HG03432 (cell line): ENCODE results near the gene SGMS2.
A peak's percentile ranks its signal among the peaks of the same experiment; 100 is the strongest.
"Not testable (repeated sequence)": the region's sequence is repeated elsewhere in the genome, so short reads cannot be mapped to it uniquely, and the experiment has no call there.

ENCODE experiments used
- ATAC-seq: cut with Tn5 transposase; IDR thresholded peaks from one replicate; pipeline ENCODE4 v1.9.1; 2021; ENCODE audit warnings: mild to moderate bottlenecking, moderate library complexity; ENCODE audit not compliant: unreplicated experiment

SGMS2 gene

DNA sequence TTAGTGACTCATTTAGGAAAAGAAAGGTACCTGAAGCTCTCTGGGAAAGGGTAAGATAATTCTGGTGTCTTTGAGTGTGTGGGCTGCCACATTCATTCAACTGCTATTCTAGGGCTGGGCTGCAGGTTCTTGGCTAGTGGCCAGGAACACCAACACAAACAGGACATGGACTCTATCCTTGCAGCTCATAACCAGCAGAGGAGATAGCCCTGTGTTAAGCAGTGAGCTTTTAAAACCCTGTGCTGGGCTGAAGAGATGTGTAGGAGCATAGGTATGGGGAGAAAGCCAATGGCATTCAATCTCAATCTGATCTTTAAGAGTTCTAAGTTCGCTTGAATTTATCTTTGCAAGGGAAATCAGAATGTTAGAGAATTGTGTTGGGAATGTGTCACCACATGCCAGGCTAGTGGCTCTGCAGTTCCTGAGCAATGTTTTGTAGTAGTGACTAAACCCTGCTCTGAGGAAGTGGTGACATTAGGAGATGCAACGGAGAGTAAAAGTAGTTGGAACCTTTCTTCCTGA lies 39.2 kb downstream of the SGMS2 start:
- ATAC-seq, result no peak

GRCh38 chr4:107866726-107867125 lies 42.0 kb downstream of the SGMS2 start:
- ATAC-seq, result no peak

- no peak for ATAC-seq
These were observed 45.5 kb downstream of the SGMS2 start for GRCh38 chr4:107870236-107870635.

- no peak for ATAC-seq
These were observed 46.4 kb downstream of the SGMS2 start for GRCh38 chr4:107870916-107871786.

DNA sequence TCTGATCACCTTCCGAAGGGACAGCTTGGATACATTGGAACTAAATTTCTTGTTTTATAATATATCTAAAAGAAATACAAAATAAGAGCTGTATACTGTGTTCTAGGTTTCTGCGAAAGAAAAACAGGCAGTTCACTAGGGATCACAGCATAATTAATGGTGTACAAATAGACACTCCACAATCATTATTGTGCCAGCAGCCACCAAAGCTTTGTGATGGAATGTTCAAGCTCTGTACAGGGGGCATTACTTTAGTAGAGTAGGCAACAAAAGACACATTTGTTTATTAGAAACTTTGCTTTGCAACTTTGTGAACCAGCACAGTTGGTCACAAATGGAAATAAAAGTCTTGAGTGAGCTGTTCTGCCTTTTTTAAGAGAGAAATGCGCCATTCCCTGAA lies 49.3 kb downstream of the SGMS2 start:
- ATAC-seq, result no peak

DNA sequence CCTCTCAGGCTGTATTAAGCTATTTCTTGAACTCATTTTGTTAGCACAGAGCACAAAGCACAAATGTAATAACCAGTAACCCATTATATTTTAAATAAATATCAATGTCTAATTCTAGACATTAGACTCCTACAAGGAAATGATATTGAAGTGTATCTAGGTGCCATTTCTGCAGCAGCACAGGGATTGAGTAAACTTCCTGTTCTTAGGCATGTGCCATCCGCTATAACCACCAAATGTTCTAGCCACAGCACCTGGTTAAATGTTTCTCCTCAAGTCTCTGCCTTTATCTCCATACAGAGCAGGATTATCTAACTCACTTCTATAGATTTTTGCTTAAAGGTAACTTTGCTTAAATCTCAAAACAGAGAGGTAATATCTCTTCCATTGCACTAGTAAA lies 51.4 kb downstream of the SGMS2 start:
- no peak for ATAC-seq

DNA sequence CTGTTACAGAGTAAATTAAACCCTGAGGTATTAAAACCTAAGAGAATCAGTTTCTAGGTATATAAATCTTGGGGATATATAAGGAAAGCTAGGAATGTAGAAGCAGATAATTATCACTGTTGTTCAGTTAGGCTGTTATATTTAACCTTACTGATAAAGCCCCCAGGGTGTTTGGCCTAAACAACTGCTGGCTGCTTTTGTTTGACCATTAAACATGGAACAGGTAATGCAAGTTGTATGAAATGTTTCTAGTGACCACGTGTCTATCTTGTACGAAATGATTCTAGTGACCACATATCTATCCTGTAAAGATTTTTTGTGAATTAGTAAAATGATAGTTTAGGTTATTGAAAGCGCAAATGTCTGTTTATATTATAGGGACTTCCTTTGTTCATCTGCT lies 52.6 kb downstream of the SGMS2 start:
- ATAC-seq, result no peak

DNA sequence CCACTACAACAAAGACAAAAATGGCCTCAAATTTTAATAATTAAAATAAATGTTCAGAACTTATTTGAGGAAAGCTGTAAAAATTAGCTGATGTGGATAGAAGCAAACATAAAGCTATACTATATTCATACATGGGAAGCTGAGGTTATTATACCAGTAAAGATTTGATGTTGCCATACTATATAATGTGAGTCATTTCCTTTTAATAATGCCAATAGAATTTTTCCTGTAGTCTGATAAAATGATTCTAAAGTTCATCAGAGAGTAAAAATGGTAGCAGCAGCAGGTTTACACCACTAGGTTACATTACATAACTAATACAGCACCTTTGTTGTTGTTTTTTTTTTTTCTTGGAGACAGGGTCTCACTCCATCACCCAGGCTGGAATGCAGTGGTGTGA lies 61.1 kb downstream of the SGMS2 start:
- no peak for ATAC-seq

GRCh38 chr4:107888237-107888636 lies 63.5 kb downstream of the SGMS2 start:
- no peak for ATAC-seq

DNA sequence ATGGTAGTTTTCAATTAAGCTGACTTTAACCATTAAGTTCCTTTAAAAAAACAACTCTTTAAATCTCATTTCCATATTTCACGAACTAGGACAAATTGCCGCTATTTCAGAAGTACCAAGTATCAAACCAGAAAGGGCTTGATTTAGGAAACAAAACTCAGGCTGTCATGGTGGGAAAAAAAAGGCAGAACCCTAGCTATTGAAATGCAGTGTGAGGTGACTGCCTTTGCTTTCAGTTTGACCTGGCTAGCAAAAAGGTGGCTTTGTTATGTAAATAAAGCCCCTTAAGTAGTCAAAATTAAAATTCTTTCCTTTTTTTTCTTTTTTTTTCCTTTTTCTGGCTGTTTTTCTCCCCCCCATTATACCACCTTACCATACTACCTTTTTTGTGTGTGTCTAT lies 66.0 kb downstream of the SGMS2 start:
- ATAC-seq, result no peak

GRCh38 chr4:107891299-107891698 lies 66.6 kb downstream of the SGMS2 start:
- ATAC-seq, result no peak

- ATAC-seq, result no peak
These were observed 68.7 kb downstream of the SGMS2 start for GRCh38 chr4:107893171-107894137.

DNA sequence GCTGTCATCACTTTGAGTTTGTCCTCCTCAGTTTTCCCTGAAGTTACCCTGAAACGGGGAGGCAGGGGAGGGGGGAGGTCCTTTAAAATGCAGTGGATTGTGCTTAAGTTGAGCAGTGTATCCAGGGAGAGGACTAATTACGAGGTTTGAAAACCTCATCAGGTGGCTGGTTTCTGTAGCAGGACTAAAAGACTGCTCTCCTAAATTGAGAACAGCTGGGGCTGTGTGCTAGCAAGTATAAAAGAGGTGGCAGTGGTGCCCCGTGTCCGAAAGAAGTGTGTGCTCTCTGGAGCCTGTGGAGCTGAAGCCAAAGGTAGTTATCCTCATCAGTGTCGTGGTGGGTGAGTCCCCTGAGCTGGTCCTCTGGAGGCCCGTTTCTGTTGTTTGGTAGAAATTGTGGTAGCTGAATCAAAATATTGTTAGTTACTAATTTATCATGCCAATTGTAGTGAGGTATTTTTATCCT lies 69.4 kb downstream of the SGMS2 start:
- ATAC-seq, result no peak

DNA sequence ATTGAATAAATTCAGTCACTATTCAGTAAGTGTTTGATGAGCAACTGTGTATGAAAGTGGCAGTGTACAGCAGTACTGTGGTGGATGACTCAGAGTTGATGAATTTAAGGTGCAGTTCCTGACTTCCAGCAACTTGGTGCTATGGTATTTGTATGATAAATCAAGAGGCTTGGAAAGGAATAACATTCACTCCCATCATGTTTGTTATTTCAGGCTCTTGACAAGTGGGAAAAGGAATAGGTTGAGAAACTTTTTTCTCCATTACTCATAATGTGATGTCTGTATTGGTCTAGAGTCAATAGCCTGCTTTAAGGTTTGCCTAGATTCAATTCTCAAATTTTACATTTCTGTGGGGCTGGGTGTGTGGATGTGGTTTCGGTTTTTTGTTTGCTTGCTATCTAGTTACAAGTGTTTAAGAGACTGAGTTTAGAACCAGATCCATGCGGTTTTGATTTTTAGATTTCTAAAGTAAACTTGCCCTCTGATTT lies 71.5 kb downstream of the SGMS2 start:
- ATAC-seq, result peak; percentile 73

DNA sequence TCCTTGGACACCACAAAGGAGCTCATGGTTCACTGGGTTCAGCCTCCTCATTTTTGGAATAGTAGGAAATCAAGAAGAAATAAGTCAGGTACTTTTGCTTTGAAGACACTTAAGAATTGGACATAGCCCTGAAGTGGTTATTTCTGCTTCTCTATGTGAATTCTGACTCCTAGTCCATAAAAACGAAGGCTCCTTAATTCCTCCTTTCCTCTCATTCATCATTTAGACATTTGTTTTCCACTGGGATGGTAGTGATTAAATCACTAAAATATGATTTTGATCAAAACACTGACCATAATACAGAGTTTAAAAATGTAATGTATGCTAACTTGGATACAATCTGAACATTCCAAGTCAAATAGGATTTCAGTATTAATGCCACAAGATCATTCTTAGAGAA lies 71.9 kb downstream of the SGMS2 start:
- no peak for ATAC-seq

DNA sequence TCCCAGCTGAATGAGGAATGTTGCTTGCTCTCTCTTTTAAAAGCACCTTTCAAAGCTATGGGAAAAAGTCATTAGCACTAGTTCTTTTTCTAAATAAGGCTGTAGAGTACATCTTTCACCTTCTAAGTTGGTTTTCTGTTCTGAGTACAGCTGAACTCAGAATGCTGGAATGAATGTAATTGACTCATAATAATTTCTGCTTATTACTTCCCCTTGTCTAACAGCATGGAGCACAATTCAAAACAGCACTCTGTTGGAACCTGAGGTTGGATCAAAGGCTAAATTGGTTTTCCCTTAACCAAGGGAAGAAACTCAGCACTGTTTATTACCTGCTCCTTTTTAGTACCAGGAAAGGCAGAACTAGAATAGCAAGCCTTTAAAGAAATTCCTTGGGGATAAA lies 73.1 kb downstream of the SGMS2 start:
- ATAC-seq, result no peak

- ATAC-seq, result no peak
These were observed 75.3 kb downstream of the SGMS2 start for GRCh38 chr4:107900067-107900466.

DNA sequence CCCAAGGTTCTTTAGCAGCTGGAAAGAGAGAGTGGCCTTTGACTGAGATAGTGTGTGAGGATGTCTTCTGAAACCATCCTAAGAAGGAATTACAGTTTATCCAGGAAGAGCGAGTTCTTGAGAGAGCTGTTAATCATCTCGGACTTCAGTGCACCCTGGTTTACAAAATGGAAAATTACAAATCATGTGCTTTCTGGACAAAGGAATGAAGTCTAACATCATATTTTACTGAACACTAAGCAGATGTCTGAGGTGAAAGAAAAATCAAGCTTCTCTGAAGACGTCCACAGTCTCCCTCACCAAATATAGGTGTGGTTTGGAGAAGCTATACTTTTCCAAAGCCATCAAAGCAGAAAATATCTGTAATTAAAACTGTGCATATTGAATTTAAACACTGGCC lies 75.8 kb downstream of the SGMS2 start:
- no peak for ATAC-seq

DNA sequence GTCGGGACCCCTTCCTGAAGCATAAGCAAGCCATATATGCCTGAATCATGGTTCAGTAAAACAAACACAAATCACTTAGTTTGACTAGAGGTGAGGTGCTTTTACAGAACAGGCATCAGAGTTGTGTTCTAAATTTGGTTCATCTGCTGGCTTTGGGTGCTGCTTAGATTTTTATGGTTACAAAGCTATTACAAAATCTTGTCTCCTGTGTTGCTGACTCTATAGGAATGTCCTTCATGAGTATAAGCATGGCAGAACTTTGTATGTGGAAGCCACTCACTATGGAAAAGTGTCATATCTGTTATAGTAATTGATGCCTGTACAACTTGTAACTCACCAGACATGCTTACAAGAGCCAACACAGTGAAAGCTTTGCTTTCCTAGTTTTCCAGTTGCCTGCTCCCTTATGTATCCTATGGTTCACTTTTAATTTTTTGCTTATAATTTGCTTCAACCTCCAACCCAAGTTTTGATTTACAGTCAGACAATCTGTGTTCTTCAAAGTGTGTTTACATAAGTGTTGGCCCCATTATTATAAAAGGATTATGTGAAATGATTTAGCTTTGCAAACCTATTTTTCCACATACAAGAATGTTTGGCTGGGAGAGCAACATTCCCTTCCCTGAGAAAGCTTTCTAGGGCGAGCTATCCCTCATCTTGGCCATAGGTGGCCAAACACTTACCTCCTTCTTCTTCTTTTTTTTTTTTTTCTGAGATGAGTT lies 76.6 kb downstream of the SGMS2 start:
- no peak for ATAC-seq

DNA sequence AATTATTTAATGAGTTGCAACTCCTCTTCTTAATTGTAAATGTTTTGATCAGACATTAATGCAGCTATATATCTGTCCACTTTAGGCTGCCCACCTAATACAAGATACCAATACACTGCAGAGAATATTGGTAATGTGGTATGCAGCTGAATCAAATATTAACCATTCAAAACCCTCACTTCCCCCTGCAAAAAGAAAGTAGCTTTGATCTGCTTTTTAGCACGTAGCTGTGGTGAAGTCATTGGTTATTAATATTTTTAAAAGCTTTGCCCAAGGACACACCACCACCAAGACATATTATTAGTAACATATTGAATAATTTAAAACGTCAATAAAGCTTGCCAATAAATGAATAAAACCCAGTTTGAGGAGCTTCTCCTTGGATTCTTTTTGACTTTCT lies 78.0 kb downstream of the SGMS2 start:
- peak; percentile 91 for ATAC-seq

GRCh38 chr4:107905082-107905481 lies 80.3 kb downstream of the SGMS2 start:
- ATAC-seq, result not testable (repeated sequence)
